ENCODE results near the gene MET.

- TF ChIP-seq TCF7L2 (IDR thresholded peaks at IDR 0.05; ENCODE audit: borderline replicate concordance, extremely low read depth, insufficient read depth, insufficient read length) (no peak), CTCF (IDR thresholded peaks at IDR 0.05 in 2 of 3, conservative IDR thresholded peaks at IDR 0.05 in 1 of 3; ENCODE audit: borderline replicate concordance in 1 of 3, insufficient read depth in 1 of 3, low read depth in 2 of 3, low read length in 2 of 3) (no peak), YY1 (IDR thresholded peaks at IDR 0.05; ENCODE audit: extremely low read depth, insufficient replicate concordance, low read depth, low read length) (no peak), REST (IDR thresholded peaks at IDR 0.05; ENCODE audit: low read depth) (no peak), ZFX (IDR thresholded peaks at IDR 0.05) (no peak), EZH2phosphoT487 (IDR thresholded peaks at IDR 0.05; ENCODE audit: borderline replicate concordance) (no peak), SP1 (IDR thresholded peaks at IDR 0.05; ENCODE audit: low read depth) (no peak), RAD21 (IDR thresholded peaks at IDR 0.05; ENCODE audit: low read depth) (no peak), POLR2A (IDR thresholded peaks at IDR 0.05; ENCODE audit: borderline replicate concordance, extremely low read depth, insufficient read depth, insufficient read length) (no peak), JUND (IDR thresholded peaks at IDR 0.05) (no peak), SRF (IDR thresholded peaks at IDR 0.05; ENCODE audit: low read depth) (no peak), ZBTB33 (IDR thresholded peaks at IDR 0.05; ENCODE audit: extremely low read depth, insufficient replicate concordance, low read length) (no peak), SIN3A (IDR thresholded peaks at IDR 0.05; ENCODE audit: low read depth) (no peak)
These were observed 38.9 kb downstream of the MET start for GRCh38 chr7:116710764-116711452.

Measured in HCT116 (cell line).